BJ (cell line): Measurements from ENCODE around the gene NCDN. TPM values are rescaled to one million over a fixed set of nuclear protein-coding genes. Genes with fewer than 3 reads are reported as not detected.

Source experiments
- CTCF ChIA-PET: fragments of 350-600 bp; formaldehyde crosslinking; extraction: SDS; loops from one replicate; lab custom pipeline; 2021; ENCODE audit warnings: antibody characterized with exemption, inconsistent platforms; lab: Yijun Ruan, JAX
- POLR2A ChIA-PET: fragments of 300-600 bp; sonication (Branson Sonifier 250); formaldehyde crosslinking; extraction: SDS; loops from one replicate; lab custom pipeline; 2021; ENCODE audit warnings: antibody characterized with exemption; lab: Charles Lee
- DNase-seq: peaks from one replicate; pipeline ENCODE4 v3.0.0-alpha.2; 2011; ENCODE audit warnings: low read depth
- H3K27me3 ChIP-seq: 2 replicates; pipeline ENCODE4 v1.6.0; 2011; ENCODE audit warnings: low read length; ENCODE audit not compliant: control insufficient read depth, insufficient read depth
- H3K36me3 ChIP-seq: 2 replicates; pipeline ENCODE4 v1.5.1; 2011; ENCODE audit warnings: low read length; ENCODE audit not compliant: control insufficient read depth, insufficient read depth
- H3K4me3 ChIP-seq: 2 replicates; pipeline ENCODE4 v1.5.1; 2011; ENCODE audit warnings: low read depth, mild to moderate bottlenecking, control low read depth, low read length
- polyA plus RNA-seq: library from polyadenylated mRNA; depleted of rRNA; stranded (reverse); fragments of >200 nt; gene quantifications from 2 replicates; pipeline ENCODE4 v1.2.3, GENCODE V29; 2011
- TF ChIP-seq, protein P1 (sequence below): IDR thresholded peaks from 2 replicates; pipeline ENCODE4 v1.5.1; 2011; ENCODE audit warnings: low read depth, mild to moderate bottlenecking, control low read depth, inconsistent platforms, low read length, moderate library complexity; ENCODE audit not compliant: insufficient read depth

The NCDN gene
- polyA plus RNA-seq, 1 experiment: 25.8 TPM

DNA sequence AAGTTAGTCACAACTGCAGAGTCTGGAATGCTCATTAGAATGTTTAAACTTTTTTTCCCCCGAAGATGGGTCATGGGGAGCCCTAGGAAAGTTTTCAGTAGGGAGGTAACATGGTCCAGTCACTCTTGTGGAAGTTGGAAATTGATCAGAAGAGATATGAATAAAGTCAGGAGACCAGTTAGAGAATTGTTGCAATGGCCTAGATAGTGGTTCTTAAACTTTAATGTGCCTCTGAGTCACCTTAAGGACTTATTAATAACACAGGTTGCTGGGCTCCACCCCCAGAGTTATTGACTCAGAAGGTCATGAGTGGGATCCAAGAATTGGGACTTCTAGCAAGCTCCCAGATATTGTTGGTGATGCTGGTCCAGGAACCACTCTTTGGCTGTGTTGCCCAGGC, 12.3 kb downstream of the NCDN start:
- TF ChIP-seq, protein P1, sequence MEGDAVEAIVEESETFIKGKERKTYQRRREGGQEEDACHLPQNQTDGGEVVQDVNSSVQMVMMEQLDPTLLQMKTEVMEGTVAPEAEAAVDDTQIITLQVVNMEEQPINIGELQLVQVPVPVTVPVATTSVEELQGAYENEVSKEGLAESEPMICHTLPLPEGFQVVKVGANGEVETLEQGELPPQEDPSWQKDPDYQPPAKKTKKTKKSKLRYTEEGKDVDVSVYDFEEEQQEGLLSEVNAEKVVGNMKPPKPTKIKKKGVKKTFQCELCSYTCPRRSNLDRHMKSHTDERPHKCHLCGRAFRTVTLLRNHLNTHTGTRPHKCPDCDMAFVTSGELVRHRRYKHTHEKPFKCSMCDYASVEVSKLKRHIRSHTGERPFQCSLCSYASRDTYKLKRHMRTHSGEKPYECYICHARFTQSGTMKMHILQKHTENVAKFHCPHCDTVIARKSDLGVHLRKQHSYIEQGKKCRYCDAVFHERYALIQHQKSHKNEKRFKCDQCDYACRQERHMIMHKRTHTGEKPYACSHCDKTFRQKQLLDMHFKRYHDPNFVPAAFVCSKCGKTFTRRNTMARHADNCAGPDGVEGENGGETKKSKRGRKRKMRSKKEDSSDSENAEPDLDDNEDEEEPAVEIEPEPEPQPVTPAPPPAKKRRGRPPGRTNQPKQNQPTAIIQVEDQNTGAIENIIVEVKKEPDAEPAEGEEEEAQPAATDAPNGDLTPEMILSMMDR: no peak
- Histone ChIP-seq H3K4me3 (no peak overlapping the region), H3K27me3 (peaks cover 2% of the 10 kb centered on the region; the same call in 1 of the 2 replicates), H3K36me3 (peaks cover 7% of the 10 kb centered on the region; the same call in 1 of the 2 replicates)
- ChIA-PET CTCF (interaction anchor here (0.8 to 5.2 kb wide), 6 partner anchors 19 to 214 kb away, joined by 3 to 68 read pairs (median 8); no protein-coding TSS in a partner anchor), POLR2A (interaction anchor here (0.6 kb wide), 1 partner anchor 70 kb away, joined by 3 read pairs; no protein-coding TSS in a partner anchor)
- no peak for DNase-seq

DNA sequence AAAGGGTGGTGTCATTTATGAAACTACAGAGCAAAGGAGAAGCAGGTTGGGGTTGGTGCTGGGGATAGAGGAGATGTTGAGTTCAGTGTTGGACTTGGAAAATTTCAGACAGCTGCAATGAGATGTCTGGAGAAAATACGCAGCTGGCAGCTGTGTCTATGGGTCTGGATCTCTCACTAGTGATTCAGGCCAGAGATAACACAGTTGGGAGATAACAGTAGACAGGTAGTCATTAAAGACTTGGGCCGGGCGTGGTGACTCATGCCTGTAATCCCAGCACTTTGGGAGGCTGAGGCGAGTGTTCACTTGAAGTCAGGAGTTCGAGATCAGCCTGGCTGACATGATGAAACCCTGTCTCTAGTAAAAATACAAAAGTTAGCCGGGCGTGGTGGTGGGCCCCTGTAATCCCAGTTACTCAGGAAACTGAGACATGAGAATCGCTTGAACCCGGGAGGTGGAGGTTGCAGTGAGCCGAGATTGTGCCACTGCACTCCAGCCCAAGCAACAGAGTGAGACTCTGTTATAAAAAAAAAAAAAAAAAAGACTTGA, 13.1 kb downstream of the NCDN start:
- peaks cover 4% of the 10 kb centered on the region; the same call in 1 of the 2 replicates for H3K36me3 ChIP-seq
- POLR2A ChIA-PET: no interaction called here
- CTCF ChIA-PET: interaction anchor here (0.6 to 5.2 kb wide), 8 partner anchors 18 to 214 kb away, joined by 3 to 68 read pairs (median 8); no protein-coding TSS in a partner anchor
- H3K4me3 ChIP-seq: no peak overlapping the region
- H3K27me3 ChIP-seq: peaks cover 2% of the 10 kb centered on the region; the same call in 1 of the 2 replicates
- no peak for DNase-seq
- TF ChIP-seq, protein P1: no peak

DNA sequence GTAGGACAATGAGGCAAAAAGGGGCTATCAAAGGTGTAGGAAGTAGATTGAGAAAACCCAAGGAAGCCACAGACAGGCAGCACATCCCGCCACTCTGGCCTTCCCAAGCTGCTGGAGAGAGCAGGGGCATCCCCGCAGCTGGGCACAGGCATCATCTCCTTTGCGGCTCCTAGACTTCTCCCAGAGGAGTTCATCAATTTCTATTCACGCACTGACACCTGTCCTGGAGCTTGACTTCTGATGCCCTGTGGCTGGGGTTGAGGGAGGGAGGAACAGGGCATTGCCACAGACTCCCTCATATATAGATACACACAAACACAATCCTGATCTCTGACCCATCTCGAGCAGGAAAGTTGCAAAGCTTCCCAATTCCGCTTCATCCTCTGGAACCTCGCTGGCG, 13.7 kb downstream of the NCDN start:
- H3K27me3 ChIP-seq: peaks cover 2% of the 10 kb centered on the region; the same call in 1 of the 2 replicates
- H3K4me3 ChIP-seq: no peak overlapping the region
- ChIA-PET POLR2A (no interaction called here), CTCF (interaction anchor here (0.6 to 5.2 kb wide), 9 partner anchors 23 to 204 kb away, joined by 3 to 68 read pairs (median 6); no protein-coding TSS in a partner anchor)
- TF ChIP-seq, protein P1: no peak
- peaks cover 4% of the 10 kb centered on the region; the same call in 1 of the 2 replicates for H3K36me3 ChIP-seq
- DNase-seq: no peak

DNA sequence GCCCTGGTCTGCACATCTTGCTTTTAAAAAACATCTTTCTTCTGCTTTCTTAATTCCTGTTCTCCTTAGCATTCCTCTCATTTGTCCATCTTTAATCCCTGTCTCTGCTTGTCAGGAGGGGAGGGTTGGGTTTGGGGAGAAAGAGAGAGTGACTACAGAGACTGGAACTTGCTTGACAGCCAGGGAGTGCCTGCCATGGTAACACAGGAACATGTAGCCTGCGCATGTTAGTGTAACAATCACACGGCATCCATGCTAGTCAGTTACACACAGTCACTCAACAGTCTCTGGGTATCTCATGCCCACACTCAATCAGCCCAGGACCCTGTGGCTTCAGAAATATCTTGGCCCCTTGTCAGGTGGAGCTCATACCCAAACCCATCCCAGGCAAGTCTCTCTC, 14.7 kb downstream of the NCDN start:
- ChIA-PET POLR2A (no interaction called here), CTCF (interaction anchor here (1.1 to 5.2 kb wide), 8 partner anchors 13 to 203 kb away, joined by 3 to 68 read pairs (median 4); no protein-coding TSS in a partner anchor)
- TF ChIP-seq, protein P1: no peak
- H3K27me3 ChIP-seq: peaks cover 2% of the 10 kb centered on the region; the same call in 1 of the 2 replicates
- no peak overlapping the region for H3K4me3 ChIP-seq
- no peaks in the 10 kb centered on the region; the same call in 1 of the 2 replicates for H3K36me3 ChIP-seq
- DNase-seq: no peak
